Hematopoietic multipotent progenitor cell treated with erythropoietin and hydrocortisone succinate and interleukin-3 and kit ligand, for 15 days (in vitro differentiated cells): ENCODE measurements around the gene SYMPK.

Source experiments
- DNase-seq: peaks from one replicate; pipeline ENCODE4 v3.0.0-alpha.2; 2015; ENCODE audit warnings: low spot score

SYMPK gene

GRCh38 chr19:45766869-45767346, 96.0 kb downstream of the SYMPK start:
- DNase-seq: no peak

GRCh38 chr19:45766296-45766868, 96.6 kb downstream of the SYMPK start:
- no peak for DNase-seq

- no peak for DNase-seq
These were observed 97.1 kb downstream of the SYMPK start for GRCh38 chr19:45765702-45766295.
